PC-9 (cell line): ENCODE data around the gene SSR3.

Experiments
- EZH2 ChIP-seq: fragments of 200-600 bp; sonication (generic); IDR thresholded peaks from 2 replicates; pipeline ENCODE4 v1.8.0; 2017; ENCODE audit warnings: antibody characterized with exemption, low read depth
- TF ChIP-seq, protein P1 (sequence below): fragments of 200-600 bp; sonication (generic); conservative IDR thresholded peaks from 2 replicates; pipeline ENCODE4 v1.6.1; 2017; ENCODE audit warnings: mixed run types, antibody characterized with exemption, mild to moderate bottlenecking, moderate library complexity

DNA sequence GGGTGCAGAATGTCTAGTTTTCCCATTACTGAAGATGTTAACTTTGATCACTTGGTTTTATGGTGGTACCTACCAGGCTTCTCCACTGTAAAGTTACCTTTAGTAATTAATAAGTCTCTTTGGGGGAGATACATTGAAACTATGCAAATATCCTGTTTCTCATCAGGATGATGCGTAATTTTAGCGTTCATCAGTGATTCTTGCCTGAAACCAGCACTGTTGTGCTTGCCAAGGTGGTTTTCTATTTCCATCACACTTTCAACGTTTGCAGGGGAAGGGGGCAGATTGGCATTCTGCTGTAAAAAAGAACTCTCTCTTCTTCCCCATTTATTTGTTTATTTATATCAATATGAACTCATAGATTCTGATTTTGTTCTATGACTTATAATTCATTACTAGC lies 61.0 kb downstream of the SSR3 start:
- TF ChIP-seq EZH2 = no peak
- TF ChIP-seq, protein P1, sequence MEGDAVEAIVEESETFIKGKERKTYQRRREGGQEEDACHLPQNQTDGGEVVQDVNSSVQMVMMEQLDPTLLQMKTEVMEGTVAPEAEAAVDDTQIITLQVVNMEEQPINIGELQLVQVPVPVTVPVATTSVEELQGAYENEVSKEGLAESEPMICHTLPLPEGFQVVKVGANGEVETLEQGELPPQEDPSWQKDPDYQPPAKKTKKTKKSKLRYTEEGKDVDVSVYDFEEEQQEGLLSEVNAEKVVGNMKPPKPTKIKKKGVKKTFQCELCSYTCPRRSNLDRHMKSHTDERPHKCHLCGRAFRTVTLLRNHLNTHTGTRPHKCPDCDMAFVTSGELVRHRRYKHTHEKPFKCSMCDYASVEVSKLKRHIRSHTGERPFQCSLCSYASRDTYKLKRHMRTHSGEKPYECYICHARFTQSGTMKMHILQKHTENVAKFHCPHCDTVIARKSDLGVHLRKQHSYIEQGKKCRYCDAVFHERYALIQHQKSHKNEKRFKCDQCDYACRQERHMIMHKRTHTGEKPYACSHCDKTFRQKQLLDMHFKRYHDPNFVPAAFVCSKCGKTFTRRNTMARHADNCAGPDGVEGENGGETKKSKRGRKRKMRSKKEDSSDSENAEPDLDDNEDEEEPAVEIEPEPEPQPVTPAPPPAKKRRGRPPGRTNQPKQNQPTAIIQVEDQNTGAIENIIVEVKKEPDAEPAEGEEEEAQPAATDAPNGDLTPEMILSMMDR = no peak
